Forelimb muscle (tissue), 1 donor: ENCODE data around the gene NEDD4. TPM values are rescaled to one million over a fixed set of nuclear protein-coding genes. Genes with fewer than 3 reads are reported as not detected.

ENCODE experiments used
- DNase-seq: peaks from one replicate; pipeline ENCODE4 v3.0.0-alpha.2; 2013; ENCODE audit warnings: low read depth
- polyA plus RNA-seq: library from polyadenylated mRNA; unstranded; fragments of 120-200 nt; gene quantifications from one replicate; pipeline ENCODE4 v1.2.1, GENCODE V29; 2013; ENCODE audit not compliant: insufficient read length

Gene NEDD4
- polyA plus RNA-seq, 1 donor = 9.1 TPM

DNA sequence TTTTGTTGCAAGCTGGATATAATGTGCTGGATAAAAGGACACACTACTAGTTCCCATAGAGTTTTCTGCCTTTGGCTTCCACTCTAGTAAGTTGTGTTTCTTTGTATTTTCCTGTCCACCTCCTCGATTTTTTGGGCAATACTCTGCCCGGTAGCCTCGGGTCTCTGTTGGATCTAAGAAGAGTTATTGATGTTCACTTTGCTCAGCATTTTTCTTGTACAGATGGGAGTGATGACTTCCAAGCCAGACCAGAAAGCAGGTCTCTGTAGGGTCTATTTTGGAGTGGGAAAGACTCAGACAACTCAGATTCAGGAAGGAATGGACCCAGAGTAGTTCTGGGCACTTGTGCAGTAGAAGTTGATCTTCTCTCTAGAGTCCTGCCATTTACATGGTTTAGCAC, 214.5 kb downstream of the NEDD4 start:
- no peak for DNase-seq
